RWPE2 (cell line): Measurements from ENCODE around the gene TSPEAR.
"Not testable (repeated sequence)": the region's sequence is repeated elsewhere in the genome, so short reads cannot be mapped to it uniquely, and the experiment has no call there.

ENCODE experiments used
- ATAC-seq: fragments of 200-7000 bp; cut with Tn5 transposase; 3 replicates; pipeline ENCODE4 v1.9.1; 2021; ENCODE audit warnings: low read depth
- DNase-seq: peaks from one replicate; pipeline ENCODE4 v3.0.0-alpha.2; 2020; ENCODE audit warnings: low spot score
- H3K27ac ChIP-seq: fragments of 450-650 bp; 2 replicates; pipeline ENCODE4 v1.5.1; 2017; ENCODE audit warnings: mild to moderate bottlenecking; ENCODE audit not compliant: poor library complexity, severe bottlenecking
- H3K27me3 ChIP-seq: fragments of 250-450 bp; sonication (Bioruptor Pico); 2 replicates; pipeline ENCODE4 v1.5.1; 2021; ENCODE audit warnings: mild to moderate bottlenecking, moderate library complexity; ENCODE audit not compliant: insufficient read depth, poor library complexity, severe bottlenecking
- H3K36me3 ChIP-seq: fragments of 250-450 bp; sonication (Bioruptor Pico); 2 replicates; pipeline ENCODE4 v1.5.1; 2020; ENCODE audit warnings: low read depth, mild to moderate bottlenecking, moderate library complexity
- H3K4me1 ChIP-seq: fragments of 250-450 bp; sonication (Bioruptor Pico); 2 replicates; pipeline ENCODE4 v1.5.1; 2021; ENCODE audit warnings: mild to moderate bottlenecking, moderate library complexity; ENCODE audit not compliant: insufficient read depth, poor library complexity, severe bottlenecking
- H3K4me3 ChIP-seq: fragments of 250-450 bp; sonication (Bioruptor Pico); 2 replicates; pipeline ENCODE4 v1.5.1; 2021; ENCODE audit warnings: mild to moderate bottlenecking, moderate library complexity; ENCODE audit not compliant: severe bottlenecking
- H3K9me3 ChIP-seq: fragments of 250-450 bp; sonication (Bioruptor Pico); 2 replicates; pipeline ENCODE4 v1.5.1; 2021; ENCODE audit warnings: mild to moderate bottlenecking, moderate library complexity; ENCODE audit not compliant: severe bottlenecking
- TF ChIP-seq, protein P1 (sequence below): fragments of 450-650 bp; IDR thresholded peaks from one replicate; pipeline ENCODE4 v1.5.1; 2017; ENCODE audit warnings: mild to moderate bottlenecking, moderate library complexity; ENCODE audit not compliant: poor library complexity, severe bottlenecking

Gene TSPEAR

DNA sequence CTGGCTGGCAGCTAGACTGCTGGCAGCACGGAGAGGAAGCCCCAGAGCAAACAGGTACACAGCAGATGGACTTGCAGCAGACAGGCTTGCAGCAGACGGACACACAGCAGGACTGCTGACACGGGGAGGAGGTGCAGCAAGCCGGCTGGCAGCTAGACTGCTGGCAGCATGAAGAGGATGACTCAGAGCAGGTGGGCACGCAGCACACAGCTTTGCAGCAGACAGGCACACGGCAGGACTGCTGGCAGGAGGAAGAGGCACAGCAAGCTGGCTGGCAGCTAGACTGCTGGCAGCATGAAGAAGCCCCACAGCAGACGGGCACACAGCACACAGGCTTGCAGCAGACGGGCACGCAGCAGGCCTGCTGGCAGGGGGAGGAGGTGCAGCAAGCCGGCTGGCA is 160.6 kb downstream of the TSPEAR start:
- H3K4me1 ChIP-seq: peaks cover 10% of the 10 kb centered on the region
- H3K27me3 ChIP-seq: peaks cover 6% of the 10 kb centered on the region
- H3K9me3 ChIP-seq: no peaks in the 10 kb centered on the region
- TF ChIP-seq, protein P1, sequence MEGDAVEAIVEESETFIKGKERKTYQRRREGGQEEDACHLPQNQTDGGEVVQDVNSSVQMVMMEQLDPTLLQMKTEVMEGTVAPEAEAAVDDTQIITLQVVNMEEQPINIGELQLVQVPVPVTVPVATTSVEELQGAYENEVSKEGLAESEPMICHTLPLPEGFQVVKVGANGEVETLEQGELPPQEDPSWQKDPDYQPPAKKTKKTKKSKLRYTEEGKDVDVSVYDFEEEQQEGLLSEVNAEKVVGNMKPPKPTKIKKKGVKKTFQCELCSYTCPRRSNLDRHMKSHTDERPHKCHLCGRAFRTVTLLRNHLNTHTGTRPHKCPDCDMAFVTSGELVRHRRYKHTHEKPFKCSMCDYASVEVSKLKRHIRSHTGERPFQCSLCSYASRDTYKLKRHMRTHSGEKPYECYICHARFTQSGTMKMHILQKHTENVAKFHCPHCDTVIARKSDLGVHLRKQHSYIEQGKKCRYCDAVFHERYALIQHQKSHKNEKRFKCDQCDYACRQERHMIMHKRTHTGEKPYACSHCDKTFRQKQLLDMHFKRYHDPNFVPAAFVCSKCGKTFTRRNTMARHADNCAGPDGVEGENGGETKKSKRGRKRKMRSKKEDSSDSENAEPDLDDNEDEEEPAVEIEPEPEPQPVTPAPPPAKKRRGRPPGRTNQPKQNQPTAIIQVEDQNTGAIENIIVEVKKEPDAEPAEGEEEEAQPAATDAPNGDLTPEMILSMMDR: no peak
- no peaks in the 10 kb centered on the region for H3K36me3 ChIP-seq
- no peak overlapping the region for H3K27ac ChIP-seq
- no peak for DNase-seq
- no peak overlapping the region for H3K4me3 ChIP-seq
- ATAC-seq: no peak

- DNase-seq, H3K27me3 ChIP-seq, H3K36me3 ChIP-seq, H3K27ac ChIP-seq, H3K4me1 ChIP-seq, ATAC-seq, H3K9me3 ChIP-seq, H3K4me3 ChIP-seq: not testable (repeated sequence)
These were observed 161.1 kb downstream of the TSPEAR start for GRCh38 chr21:44550285-44550684.

- H3K4me1 ChIP-seq: peaks cover 10% of the 10 kb centered on the region
- no peak overlapping the region for H3K4me3 ChIP-seq
- no peaks in the 10 kb centered on the region for H3K9me3 ChIP-seq
- H3K27me3 ChIP-seq: peaks cover 1% of the 10 kb centered on the region
- H3K27ac ChIP-seq: no peak overlapping the region
- DNase-seq: no peak
- ATAC-seq: no peak
- TF ChIP-seq, protein P1: no peak
- H3K36me3 ChIP-seq: no peaks in the 10 kb centered on the region
These were observed 161.7 kb downstream of the TSPEAR start for GRCh38 chr21:44549525-44550211.

DNA sequence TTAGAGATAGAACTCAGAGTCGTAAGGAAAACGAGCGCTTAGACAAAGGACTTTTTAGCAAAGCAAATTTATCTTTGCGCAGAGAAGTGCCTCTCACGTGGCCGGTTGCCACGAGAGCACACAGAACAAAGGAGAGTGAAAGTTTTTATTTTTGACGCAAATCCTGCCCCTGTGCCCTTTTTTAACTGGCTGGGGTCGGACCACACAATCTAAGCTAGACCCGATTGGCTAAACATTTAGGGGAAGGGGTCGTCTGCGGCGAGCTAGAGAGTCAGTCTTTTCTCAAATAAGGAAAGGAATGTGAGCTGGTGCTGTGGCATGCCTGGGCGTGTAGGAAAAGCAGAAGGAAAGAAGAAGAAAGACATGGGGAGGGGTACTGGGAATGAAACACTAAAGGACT is 162.4 kb downstream of the TSPEAR start:
- TF ChIP-seq, protein P1: no peak
- no peak overlapping the region for H3K4me3 ChIP-seq
- H3K27ac ChIP-seq: no peak overlapping the region
- peaks cover 10% of the 10 kb centered on the region for H3K4me1 ChIP-seq
- H3K9me3 ChIP-seq: no peaks in the 10 kb centered on the region
- no peaks in the 10 kb centered on the region for H3K36me3 ChIP-seq
- no peaks in the 10 kb centered on the region for H3K27me3 ChIP-seq
- no peak for DNase-seq
- ATAC-seq: no peak

- TF ChIP-seq, protein P1: no peak
- H3K36me3 ChIP-seq: no peaks in the 10 kb centered on the region
- ATAC-seq: no peak
- H3K9me3 ChIP-seq: no peaks in the 10 kb centered on the region
- no peak overlapping the region for H3K4me3 ChIP-seq
- H3K27ac ChIP-seq: no peak overlapping the region
- H3K4me1 ChIP-seq: peaks cover 10% of the 10 kb centered on the region
- DNase-seq: no peak
- no peaks in the 10 kb centered on the region for H3K27me3 ChIP-seq
These were observed 163.0 kb downstream of the TSPEAR start for GRCh38 chr21:44548381-44548780.
